Endometrial microvascular endothelial cells (primary cell): ENCODE data around the gene ZC3HAV1. TPM values are rescaled to one million over a fixed set of nuclear protein-coding genes. Genes with fewer than 3 reads are reported as not detected.
"Not testable (repeated sequence)": the region's sequence is repeated elsewhere in the genome, so short reads cannot be mapped to it uniquely, and the experiment has no call there.

Experiments used
- in situ Hi-C: cut with HindIII; loops from 2 replicates; pipeline ENCODE4 v1.10.0; 2017; ENCODE audit warnings: low sequenced_read_pairs, low pct_unique_long_range_greater_than_20kb; ENCODE audit errors: inconsistent ontology term
- total RNA-seq: library from RNA; depleted of rRNA; stranded (reverse); fragments of >200 nt; gene quantifications from one replicate; pipeline ENCODE4 v1.2.3, GENCODE V29; 2015; ENCODE audit errors: inconsistent ontology term

Gene ZC3HAV1
- total RNA-seq: 48.1 TPM

DNA sequence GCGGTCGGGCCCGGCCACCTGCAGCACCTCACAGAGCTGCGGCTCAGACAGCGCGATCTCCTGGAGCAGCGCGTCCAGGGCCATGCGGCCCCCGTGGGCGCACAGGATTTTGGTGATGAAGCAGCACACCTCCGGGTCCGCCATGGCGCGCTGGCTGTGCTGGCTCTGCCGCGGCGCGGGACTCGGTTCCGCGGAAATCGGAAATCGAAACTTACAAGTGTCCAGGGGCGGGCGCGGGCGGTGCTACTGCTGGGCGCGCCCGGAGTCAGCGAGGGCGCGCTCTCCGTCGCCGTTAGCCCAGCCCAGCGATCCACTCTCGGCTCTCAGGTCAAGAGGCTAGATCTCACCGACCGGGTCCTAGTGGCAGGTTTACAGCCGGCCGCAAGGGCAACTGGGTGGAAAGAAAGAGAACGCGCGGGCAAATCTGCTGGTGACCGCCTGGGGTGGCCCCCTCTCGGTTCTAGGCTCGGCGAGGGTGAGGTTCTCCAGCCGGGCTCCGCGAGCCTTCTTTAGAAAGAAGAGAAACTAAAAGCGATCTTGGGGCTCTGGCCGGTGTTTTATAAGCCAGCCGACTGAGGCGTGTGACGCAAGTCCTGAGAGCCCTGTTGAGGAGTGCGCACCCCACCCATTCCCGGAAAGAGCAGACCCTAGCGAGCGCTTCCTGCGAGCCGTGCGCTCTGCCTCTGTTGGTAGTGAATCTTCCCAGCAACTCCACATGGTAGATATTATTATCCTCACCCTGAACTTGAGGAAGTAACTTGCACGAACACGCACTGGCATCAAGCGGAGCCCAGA, at the start of gene ZC3HAV1:
Gene ZC3HAV1, minus strand, starts transcription at position 533 of the 795 bp plus-strand sequence. Its CDS starts 389 bp downstream, at position 144.
- in situ Hi-C loops: no loop called here

DNA sequence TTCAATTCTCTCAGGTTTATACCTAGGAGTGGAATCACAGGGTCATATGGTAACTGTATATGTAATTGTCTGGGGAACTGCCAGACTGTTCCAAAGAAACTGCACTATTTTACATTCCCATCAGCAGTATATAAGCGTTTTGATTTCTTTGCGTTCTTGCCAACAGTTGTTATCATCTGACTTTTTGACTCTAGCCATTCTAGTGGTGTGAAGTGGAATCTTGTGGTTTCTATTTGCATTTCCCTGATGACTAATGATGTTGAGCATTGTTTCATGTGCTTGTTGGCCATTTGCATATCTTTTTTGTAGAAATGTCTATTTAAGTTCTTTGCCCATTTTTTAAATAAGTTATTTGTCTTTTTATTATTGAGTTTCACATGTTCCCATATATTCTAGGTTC, 44.3 kb upstream of the ZC3HAV1 start:
- in situ Hi-C loops: no loop called here

DNA sequence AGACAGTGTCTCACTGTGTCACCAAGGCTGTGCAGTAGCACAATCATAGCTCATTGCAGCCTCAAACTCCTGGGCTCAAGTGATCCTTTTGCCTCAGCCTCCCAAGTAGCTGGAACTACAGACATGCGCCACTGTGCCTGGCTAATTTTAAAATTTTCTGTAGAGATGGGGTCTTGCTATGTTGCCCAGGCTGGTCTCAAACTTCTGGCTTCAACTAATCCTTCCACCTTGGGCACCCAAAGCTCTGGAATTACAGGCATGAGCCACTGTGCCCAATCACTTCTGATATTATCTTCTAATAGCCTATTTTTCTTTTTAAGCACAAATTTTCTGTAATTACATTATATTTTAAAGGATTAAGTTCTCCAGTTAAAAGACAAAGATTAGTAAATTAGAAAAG, 42.6 kb upstream of the ZC3HAV1 start:
- in situ Hi-C loops: no loop called here

DNA sequence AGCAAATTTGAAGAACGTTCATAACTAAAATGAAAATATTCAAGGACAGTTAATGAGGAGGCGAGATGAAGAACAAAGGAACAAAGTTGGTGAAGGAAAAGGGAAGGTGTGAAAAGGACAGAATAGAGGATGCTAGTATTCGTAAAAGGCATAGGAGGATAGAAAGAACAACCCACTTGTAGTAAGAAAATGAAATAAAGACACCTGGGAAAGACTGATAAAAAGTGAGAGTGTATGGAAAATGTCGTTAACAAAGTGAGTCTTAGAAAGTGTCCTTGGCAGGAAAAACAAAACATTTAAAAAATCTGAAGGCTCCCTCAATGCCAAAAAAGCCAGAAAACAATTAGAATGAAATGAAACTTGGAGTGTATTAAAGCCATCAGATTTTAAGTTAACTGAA, 29.6 kb upstream of the ZC3HAV1 start:
- in situ Hi-C loops: no loop called here

DNA sequence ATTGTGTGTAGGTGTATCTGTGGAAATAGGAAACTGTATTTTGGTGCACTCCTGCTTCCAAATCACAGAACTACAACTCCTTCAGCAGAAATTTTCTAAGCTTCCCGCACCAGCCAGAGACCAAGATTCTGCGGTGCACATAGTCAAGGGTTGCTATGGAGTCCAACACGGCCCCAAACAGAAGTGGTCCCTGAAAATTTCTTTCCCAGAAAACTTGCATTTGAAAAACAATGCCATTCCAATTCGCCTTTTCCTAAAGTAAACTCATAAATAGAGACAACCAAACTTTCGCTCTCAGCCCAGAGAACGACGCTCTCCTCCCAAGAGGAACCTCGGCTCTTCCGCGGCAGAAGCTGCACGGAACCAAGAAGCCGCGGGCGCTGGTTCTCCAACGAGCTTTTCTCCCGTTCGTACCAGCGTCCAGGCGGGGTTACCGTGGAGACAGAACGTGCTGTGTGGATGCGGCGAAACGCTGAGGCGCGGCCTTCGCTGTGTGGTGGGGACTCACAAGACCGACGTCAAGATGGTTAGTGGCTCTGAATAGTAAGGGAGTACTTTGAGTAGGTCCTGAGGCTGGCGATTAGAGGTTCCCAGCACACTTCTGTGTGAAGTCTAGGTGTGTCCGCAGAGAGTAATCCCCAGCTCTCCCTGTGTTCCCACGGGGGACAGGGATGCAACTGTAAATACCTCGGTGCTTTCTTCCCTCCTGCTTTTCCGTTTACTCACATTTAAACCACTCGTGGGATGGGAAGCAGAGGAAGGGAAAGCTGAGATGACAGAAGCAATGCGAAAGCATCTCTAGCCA, 24.0 kb upstream of the ZC3HAV1 start:
- in situ Hi-C loops: no loop called here

DNA sequence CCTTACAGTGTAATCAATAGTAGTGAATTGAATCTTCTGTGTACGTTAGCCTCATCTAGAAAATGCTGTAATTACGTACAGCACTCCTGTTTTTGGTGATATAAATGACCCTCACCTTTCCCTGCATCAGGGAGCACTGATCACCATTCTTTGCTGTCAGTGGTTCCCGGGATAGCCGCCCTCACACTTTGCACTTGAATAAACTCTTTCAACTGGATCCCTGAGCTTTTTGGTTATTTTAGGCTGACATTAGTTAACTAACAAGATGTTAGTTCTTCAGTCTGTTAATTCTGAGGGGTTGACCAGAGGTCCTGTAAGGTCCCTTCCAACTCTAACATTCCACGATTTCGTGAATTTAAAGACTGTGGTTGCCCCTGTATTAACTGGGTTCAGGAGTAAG, 23.4 kb upstream of the ZC3HAV1 start:
- in situ Hi-C loops: no loop called here

DNA sequence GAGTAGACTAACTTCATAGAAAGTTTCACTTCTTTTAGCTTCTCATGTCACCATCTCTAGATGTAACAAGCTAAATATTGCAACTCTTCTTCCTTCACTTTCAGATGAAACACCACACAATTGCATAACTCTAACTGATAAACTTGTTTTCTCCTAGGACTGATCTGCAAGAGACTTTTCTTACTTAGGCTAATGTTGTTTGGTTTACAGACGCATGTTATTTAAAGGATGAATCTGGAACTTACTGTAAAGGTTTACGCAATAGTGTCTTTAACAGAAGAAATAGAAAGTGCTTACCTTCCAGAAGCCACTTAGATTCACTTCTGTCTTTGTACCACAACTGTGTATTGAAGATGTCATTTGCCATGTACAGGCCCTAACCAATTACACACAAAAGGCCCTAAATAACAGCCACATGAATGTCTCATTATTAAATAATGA, 22.1 kb upstream of the ZC3HAV1 start:
- in situ Hi-C loops: no loop called here

DNA sequence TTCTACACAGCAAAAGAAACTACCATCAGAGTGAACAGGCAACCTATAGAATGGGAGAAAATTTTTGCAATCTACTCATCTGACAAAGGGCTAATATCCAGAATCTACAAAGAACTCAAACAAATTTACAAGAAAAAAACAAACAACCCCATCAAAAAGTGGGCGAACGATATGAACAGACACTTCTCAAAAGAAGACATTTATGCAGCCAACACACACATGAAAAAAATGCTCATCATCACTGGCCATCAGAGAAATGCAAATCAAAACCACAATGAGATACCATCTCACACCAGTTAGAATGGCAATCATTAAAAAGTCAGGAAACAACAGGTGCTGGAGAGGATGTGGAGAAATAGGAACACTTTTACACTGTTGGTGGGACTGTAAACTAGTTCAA, 20.3 kb upstream of the ZC3HAV1 start:
- in situ Hi-C loops: not testable (repeated sequence)

DNA sequence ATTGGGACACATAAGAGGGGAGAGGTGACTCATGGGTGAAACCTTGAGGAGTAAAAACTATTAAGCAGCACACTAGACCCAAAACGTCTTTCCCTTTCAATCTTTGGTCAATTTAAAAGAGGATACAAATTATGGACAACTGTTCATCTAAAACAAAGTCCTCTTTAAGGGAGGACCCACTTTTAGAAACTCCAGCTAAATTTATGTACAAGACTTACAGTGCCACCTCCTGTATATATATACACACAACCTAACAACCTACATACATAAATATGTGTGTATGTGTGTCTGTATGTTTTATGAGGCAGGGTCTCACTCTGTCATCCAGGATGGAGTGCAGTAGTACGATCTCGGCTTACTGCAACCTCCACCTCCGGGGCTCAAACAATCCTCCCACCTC, 18.1 kb upstream of the ZC3HAV1 start:
- in situ Hi-C loops: no loop called here

DNA sequence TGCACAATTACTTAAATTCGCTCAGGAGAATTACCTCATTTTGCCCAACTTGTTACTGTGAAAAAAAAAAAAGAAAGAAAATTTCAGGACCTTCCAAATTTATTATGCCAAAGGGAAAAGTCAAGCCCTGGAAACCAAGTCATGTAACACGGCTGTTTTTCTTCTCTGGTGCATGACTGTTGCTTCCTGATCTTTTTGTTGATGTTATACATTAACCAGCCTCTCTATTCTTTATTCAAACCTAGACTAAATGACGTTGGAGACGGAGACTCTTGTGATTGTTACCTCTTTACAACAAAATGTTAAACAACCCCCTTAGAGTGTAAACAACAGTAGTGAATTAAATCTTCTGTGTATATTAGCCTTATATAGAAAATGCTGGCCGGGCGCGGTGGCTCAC, 16.1 kb upstream of the ZC3HAV1 start:
- in situ Hi-C loops: no loop called here

DNA sequence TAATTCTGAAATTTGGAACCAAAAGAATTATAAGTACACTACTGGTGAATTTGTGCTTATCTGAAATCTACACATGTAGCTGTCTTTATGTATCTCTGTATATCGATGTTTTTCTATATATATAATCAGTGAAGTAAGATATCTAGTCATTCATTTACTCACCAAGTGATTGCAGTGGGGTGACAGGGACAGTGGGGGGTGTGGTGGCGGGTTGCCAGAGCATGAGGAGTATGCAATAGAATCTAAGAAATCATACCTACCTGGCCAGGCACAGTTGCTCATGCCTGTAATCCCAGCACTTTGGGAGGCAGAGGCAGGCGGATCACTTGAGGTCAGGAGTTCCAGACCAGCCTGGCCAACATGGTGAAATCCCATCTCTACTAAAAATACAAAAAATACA, 15.5 kb upstream of the ZC3HAV1 start:
- in situ Hi-C loops: not testable (repeated sequence)

DNA sequence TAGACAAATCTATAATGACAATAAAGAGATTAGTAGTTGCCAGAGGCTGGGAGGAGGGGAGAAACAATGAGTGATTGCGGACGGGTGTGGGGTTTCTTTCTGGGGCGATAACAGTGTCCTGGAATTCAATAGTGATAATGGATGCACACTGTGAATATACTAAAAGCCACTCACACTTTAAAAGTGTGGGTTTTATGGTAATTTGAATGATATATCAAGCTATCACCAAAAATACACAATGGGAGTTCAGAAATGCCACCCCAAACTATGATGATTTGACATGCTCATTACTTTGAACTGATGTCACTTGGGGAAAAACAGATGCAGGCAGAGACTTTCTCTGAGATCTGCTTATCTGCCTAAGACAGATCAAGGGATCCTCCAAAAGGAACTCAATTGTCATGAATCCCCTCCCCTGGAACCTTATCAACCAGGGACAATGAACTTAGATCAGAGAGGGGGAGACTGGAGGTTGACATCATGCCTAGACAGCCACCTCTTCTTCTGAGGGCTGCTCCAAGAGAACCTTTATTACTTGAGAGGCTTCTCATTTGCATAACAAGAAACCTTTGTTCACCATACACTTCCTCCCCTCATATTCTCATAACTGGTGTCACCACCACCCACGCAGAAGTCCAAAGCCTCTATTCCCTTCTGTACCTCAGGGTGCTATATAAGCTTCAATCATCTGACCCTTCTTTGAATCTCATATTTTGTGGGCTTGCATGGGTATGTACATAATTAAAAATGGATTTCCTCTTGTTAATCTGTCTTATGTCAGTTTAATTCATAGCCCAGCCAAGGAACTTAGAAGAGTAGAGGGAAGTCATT, 14.8 kb upstream of the ZC3HAV1 start:
- in situ Hi-C loops: no loop called here

DNA sequence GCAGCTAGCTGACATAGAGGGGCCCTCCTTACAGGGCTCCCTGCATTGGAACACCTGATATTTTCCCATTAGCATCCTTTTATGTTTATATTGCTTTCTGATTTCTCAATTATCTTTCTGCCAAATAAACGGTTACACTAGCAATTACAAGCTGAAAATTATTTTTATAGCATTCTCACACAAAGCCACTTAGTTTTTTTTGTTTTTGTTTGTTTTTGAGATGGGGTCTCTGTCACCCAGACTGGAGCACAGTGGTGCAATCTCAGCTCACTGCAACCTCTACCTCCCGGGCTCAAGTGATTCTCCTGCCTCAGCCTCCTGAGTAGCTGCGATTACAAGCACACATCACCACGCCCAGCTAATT, 9.9 kb upstream of the ZC3HAV1 start:
- in situ Hi-C loops: no loop called here

DNA sequence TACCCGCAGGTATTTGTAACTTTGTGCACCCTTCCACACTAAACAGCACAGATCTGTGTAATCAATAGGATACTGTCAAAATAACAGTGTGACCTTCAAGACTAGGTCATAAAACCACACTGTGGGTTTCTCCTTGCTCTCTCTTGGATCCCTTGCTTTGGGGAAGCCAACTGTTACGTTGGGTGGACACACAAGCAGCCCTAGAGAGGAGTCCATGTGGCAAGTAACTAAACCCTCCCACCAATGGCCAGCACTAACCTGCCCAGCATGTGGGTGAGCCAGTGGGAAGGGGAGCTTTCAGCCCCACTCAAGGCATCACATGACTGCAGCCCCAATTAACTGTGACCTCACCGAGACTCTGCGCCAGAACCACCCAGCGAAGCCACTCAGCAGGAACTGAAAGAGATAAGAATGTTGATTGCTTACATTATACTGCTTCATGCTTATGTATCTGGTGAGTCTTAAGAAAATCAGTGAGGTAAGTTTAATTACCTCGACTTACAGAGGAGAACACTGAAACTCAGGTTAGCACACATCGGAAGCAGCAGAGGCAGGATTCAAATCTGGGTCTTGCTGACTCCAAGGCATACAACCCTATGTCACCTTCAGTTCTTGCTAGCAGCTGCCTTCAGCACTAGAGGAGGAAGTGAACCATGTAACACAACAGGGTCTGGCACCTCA, 9.4 kb upstream of the ZC3HAV1 start:
- in situ Hi-C loops: no loop called here

DNA sequence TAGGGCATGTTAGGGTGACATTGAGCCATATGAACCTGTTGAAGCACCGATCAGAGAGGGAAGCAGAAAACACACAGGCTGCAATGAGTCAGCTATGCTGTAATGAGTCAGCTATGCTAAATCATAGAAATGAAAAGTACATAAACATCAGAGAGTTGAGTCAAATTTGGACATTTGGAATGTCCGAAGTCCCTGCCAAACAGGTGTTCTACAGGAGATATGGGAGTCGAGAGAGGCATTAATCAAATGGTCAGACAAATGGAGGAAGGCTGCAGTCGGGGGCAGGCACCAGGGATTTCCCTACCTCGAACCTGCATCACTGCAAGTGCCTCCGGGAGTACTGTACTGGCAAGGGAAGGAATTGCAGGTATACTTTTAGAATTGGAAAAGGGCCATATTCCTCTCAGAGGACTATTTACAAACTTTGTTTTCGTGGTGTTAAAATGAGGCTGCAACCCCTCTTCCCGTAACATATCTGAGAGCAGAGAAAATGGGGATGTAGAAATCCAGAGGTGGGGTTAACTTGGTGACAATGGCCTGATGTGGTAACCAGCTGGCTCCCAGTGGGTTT, 8.8 kb upstream of the ZC3HAV1 start:
- in situ Hi-C loops: no loop called here

DNA sequence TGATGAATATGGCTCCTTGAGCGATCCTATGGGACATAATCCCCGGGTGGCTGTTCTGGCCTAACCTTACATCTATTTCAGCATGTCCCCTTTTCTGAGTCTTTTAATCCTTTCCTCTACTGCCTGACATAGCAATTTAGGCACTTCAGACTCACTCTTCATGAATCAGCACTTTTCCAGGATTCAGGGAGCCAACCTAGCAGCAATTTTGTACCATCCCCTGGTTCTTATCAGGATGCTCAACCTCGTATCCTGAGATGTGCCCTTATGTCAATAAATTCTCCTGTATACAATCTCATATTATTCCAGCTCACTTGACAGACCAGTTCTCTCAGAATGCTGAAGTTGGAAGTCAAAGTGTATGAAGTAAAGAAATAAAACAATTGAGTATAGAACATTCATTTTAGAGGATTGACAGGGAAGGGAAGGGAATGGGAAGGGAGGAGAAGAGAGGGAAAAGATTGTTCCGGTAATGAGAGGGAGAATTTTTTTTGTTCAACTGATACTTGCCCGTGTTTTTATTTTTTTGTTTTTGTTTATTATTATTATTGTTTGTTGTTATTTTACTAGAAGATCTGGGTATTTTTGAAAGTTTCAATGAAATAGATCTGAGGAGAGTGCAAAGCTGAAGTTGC, 8.2 kb upstream of the ZC3HAV1 start:
- in situ Hi-C loops: no loop called here

DNA sequence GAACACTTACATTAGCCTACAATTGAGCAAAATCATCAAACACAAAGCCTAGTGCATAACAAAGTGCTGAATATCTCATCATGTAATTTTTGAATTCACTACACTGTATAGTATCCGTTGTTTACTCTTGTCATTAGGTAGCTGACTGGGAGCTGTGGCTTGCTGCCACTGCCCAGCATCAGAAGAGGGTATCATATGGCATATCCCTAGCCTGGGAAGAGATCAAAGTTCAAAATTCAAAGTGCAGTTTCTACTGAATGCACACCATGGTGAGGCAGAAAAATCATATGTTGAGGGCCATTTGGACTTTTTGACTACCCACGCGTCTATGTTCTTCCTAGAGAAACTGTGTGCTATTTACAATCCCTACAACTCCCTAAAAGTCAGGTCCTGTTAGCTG, 7.5 kb upstream of the ZC3HAV1 start:
- in situ Hi-C loops: no loop called here

DNA sequence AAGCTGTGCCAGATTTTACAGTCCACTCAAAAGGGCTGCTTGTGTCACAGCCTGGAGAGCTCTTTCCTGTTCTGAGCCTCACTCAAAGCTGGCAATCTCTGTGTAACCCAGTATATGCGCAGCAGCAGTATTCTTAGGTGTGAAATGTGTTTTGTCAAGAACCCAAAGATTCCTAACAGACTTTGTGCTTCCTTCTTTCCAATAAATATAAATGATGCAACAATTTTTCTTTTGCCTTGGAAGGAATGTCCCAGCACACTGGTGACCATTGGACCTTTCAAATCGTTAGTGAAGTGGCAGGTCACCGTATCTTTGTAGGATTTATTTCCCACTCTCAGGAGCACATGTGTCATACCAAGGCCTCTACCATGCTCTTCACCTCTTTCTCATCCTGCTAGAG, 5.6 kb upstream of the ZC3HAV1 start:
- in situ Hi-C loops: no loop called here
